Measurements from ENCODE around the gene SSH2. TPM values are rescaled to one million over a fixed set of nuclear protein-coding genes. Genes with fewer than 3 reads are reported as not detected.

The SSH2 gene
- total RNA-seq, 1 experiment from 2014 or later, result 14.6 TPM

DNA sequence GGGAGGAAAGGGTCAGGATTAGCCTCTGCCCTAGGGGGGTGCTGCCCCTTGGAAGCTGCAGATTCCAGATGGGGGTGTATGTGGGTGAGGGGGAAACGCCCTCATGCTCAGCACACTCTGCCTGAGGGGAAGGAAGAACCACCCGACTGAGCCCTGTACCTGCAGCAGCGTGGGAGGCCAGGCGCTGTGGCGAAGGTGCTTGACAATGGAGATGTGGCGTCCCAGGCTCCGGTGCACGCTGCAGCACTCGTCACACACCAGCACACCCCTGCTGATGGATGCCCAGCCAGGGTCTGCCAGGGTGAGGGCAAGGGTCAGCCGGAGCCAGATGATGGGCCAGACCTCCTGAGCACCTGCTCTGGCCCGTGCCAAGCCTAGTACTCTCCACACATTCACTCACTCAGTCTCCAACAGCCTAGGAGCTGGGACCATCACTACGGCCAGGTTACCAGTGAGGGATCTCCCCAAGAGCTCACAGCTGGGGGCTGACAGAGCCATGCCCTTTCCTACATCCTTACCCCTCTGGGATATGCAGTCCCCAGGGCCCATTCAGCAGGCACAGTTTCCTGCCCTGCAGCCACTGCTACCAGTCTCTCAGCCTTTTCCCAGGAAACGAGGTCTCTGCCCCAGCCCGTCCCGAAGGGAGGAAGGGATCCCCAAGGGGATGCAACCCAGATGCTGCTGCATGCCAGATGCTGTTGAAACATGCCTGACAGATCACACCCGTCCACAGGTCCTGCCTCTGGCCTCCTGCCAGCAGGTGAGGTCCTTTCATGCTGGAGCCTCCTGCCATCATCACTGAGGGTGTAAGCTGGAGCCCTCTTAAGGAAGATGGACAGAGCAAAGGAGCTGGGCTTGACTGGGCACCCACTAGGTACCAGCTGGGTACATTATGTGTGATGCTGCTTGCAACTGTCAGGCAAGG lies 346.4 kb downstream of the SSH2 start:
- Histone ChIP-seq H3K9ac (ENCODE audit: extremely low read depth, insufficient read length, low read length) (no peak overlapping the region), H3K9me3 (ENCODE audit: control insufficient read depth, low read depth, low read length) (no peaks in the 10 kb centered on the region), H3K14ac (ENCODE audit: insufficient read depth, low read length) (no peak overlapping the region; the same call in 1 of the 2 replicates), H3K27me3 (ENCODE audit: insufficient read depth, low read length) (no peaks in the 10 kb centered on the region), H3K4me1 (ENCODE audit: insufficient read depth, low read length) (peaks cover 15% of the 10 kb centered on the region; the same call in 1 of the 2 replicates), H3K56ac (ENCODE audit: insufficient read length, low read depth, low read length) (no peak overlapping the region), H3K79me2 (ENCODE audit: insufficient read depth, low read length) (peaks cover 23% of the 10 kb centered on the region; the same call in 1 of the 2 replicates), H2BK120ac (ENCODE audit: low read depth, low read length, poor library complexity, severe bottlenecking) (no peak overlapping the region), H4K5ac (ENCODE audit: insufficient read length, low read depth, low read length) (no peak overlapping the region), H3K23ac (ENCODE audit: insufficient read length, low read depth, low read length) (no peak overlapping the region), H3T11ph (ENCODE audit: low read length) (no peak overlapping the region), H2BK15ac (ENCODE audit: low read depth, low read length) (no peak overlapping the region), H3K27ac (ENCODE audit: insufficient read length, low read depth, low read length) (no peak overlapping the region), H3K79me1 (ENCODE audit: insufficient read depth, low read depth, low read length, poor library complexity, severe bottlenecking) (peaks cover 4% of the 10 kb centered on the region), H3K23me2 (ENCODE audit: insufficient read length, low read depth, low read length, poor library complexity, severe bottlenecking) (peaks cover 6% of the 10 kb centered on the region), H4K20me1 (ENCODE audit: control insufficient read depth, insufficient read depth, insufficient read length) (no peaks in the 10 kb centered on the region), H3K18ac (ENCODE audit: insufficient read length, low read depth, low read length) (no peak overlapping the region), H3K4ac (ENCODE audit: low read depth, low read length) (no peak overlapping the region), H2AFZ (ENCODE audit: low read length) (no peak overlapping the region), H2BK20ac (ENCODE audit: low read depth, low read length, poor library complexity, severe bottlenecking) (no peak overlapping the region), H2BK5ac (ENCODE audit: insufficient read length, low read length) (no peak overlapping the region), H2BK12ac (ENCODE audit: insufficient read length, low read depth, low read length) (no peak overlapping the region), H2AK5ac (ENCODE audit: insufficient read length, low read length) (no peak overlapping the region), H3K4me2 (ENCODE audit: insufficient read depth, insufficient read length, low read length) (no peak overlapping the region), H4K91ac (ENCODE audit: insufficient read length, low read depth, low read length) (no peak overlapping the region), H4K8ac (replicated peaks; ENCODE audit: insufficient read length, low read depth, low read length) (no peak overlapping the region)
- no peak overlapping the region; a peak in 1 of 5 replicates for H3K4me3 Mint-ChIP-seq
- no peak for DNase-seq
- peaks cover 20 to 44% (median 35%) of the 10 kb centered on the region in 3 experiments for H3K36me3 Mint-ChIP-seq (ENCODE audit: insufficient read depth in 1 of 3, low read depth in 3 of 3)
- H3K9me3 Mint-ChIP-seq, result no peaks in the 10 kb centered on the region
- no peak overlapping the region for H3K27ac Mint-ChIP-seq
- H3K27me3 Mint-ChIP-seq (ENCODE audit: low read depth), result no peaks in the 10 kb centered on the region
- TF ChIP-seq, protein P1, sequence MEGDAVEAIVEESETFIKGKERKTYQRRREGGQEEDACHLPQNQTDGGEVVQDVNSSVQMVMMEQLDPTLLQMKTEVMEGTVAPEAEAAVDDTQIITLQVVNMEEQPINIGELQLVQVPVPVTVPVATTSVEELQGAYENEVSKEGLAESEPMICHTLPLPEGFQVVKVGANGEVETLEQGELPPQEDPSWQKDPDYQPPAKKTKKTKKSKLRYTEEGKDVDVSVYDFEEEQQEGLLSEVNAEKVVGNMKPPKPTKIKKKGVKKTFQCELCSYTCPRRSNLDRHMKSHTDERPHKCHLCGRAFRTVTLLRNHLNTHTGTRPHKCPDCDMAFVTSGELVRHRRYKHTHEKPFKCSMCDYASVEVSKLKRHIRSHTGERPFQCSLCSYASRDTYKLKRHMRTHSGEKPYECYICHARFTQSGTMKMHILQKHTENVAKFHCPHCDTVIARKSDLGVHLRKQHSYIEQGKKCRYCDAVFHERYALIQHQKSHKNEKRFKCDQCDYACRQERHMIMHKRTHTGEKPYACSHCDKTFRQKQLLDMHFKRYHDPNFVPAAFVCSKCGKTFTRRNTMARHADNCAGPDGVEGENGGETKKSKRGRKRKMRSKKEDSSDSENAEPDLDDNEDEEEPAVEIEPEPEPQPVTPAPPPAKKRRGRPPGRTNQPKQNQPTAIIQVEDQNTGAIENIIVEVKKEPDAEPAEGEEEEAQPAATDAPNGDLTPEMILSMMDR (conservative IDR thresholded peaks at IDR 0.05), result no peak
- H3K4me1 Mint-ChIP-seq, result peaks cover 28 to 43% of the 10 kb centered on the region in 2 experiments
- WGBS (ENCODE audit: extremely low coverage, insufficient read length, low lambda C conversion rate), result no CpG with 5 or more reads among the region's 16 CpGs

Data from H9 (cell line).